GM12878 (cell line): Measurements from ENCODE around the gene LAMA2. TPM values are rescaled to one million over a fixed set of nuclear protein-coding genes. Genes with fewer than 3 reads are reported as not detected.

ENCODE experiments used
- ATAC-seq: fragments of 200-7000 bp; cut with Tn5 transposase; 3 replicates; pipeline ENCODE4 v1.9.1; 2020; ENCODE audit warnings: mild to moderate bottlenecking, moderate library complexity
- BruUV-seq: library from RNA; stranded (reverse); fragments of 400-500 nt; replicated peaks from 2 replicates; lab custom pipeline; 2021; lab: Mats Ljungman, UMichigan
- CTCF ChIA-PET: fragments of 300-600 bp; sonication (Branson Sonifier 250); formaldehyde crosslinking; extraction: SDS; loops from one replicate; lab custom pipeline; 2021; ENCODE audit warnings: inconsistent platforms; lab: Yijun Ruan, JAX
- POLR2A ChIA-PET: fragments of 350-600 bp; formaldehyde crosslinking; extraction: SDS; loops from one replicate; lab custom pipeline; 2021; ENCODE audit warnings: inconsistent platforms; lab: Charles Lee
- RAD21 ChIA-PET: fragments of 300-600 bp; sonication (Branson Sonifier 250); formaldehyde crosslinking; loops from one replicate; lab custom pipeline; 2023; ENCODE audit warnings: antibody characterized with exemption; ENCODE audit not compliant: unreplicated experiment; lab: Charles Lee
- SMC1A ChIA-PET: fragments of 300-600 bp; sonication (Branson Sonifier 250); formaldehyde crosslinking; loops from one replicate; lab custom pipeline; 2023; ENCODE audit not compliant: unreplicated experiment, uncharacterized antibody; lab: Charles Lee
- DNase-seq: peaks from one replicate; pipeline ENCODE4 v3.0.0-alpha.2; 2011; ENCODE audit warnings: low read depth, low spot score
- FAIRE-seq: peaks from 3 replicates; lab custom pipeline; 2011; peaks lifted over from hg19 to GRCh38; lab: Jason Lieb, UNC
- H2AFZ ChIP-seq: 2 replicates; pipeline ENCODE4 v1.6.0; 2011; ENCODE audit warnings: low read depth, low read length, control low read depth; ENCODE audit not compliant: control insufficient read depth
- H3K27ac ChIP-seq: 2 replicates; pipeline ENCODE4 v1.5.1; 2011; ENCODE audit warnings: control low read depth; ENCODE audit not compliant: control insufficient read depth, insufficient read depth
- H3K27me3 ChIP-seq, 2 experiments: replicated peaks in 1 of 2; 2 replicates each; pipeline versions ENCODE4 v1.6.0 to v1.6.1; 2011; ENCODE audit warnings: low read length in 1 of 2; ENCODE audit not compliant: control insufficient read depth in 2 of 2, insufficient read depth in 2 of 2
- H3K36me3 ChIP-seq, 2 experiments: 2 replicates each; pipeline ENCODE4 v1.5.1; 2011; ENCODE audit warnings: low read length in 1 of 2; ENCODE audit not compliant: control insufficient read depth in 2 of 2, insufficient read depth in 2 of 2
- H3K4me1 ChIP-seq: 2 replicates; pipeline ENCODE4 v1.6.1; 2011; ENCODE audit warnings: mild to moderate bottlenecking, low read length, moderate library complexity, mixed read lengths; ENCODE audit not compliant: control insufficient read depth, insufficient read depth
- H3K4me2 ChIP-seq: 2 replicates; pipeline ENCODE4 v1.6.0; 2011; ENCODE audit warnings: control low read depth; ENCODE audit not compliant: control insufficient read depth, insufficient read depth
- H3K4me3 ChIP-seq: fragments of 200-600 bp; sonication (generic); 2 replicates; pipeline ENCODE4 v1.5.1; 2016
- H3K79me2 ChIP-seq: 2 replicates; pipeline ENCODE4 v1.6.0; 2011; ENCODE audit warnings: low read length; ENCODE audit not compliant: control insufficient read depth, insufficient read depth
- H3K9ac ChIP-seq: 2 replicates; pipeline ENCODE4 v1.8.0; 2011; ENCODE audit warnings: low read length, control low read depth, mixed read lengths; ENCODE audit not compliant: control insufficient read depth, insufficient read depth
- H3K9me3 ChIP-seq: replicated peaks from 3 replicates; pipeline ENCODE4 v1.5.1; 2011; ENCODE audit warnings: mild to moderate bottlenecking, low read length; ENCODE audit not compliant: control insufficient read depth, insufficient read depth
- H4K20me1 ChIP-seq: 2 replicates; pipeline ENCODE4 v1.6.0; 2011; ENCODE audit not compliant: control insufficient read depth, insufficient read depth
- CTCF ChIP-seq, 3 experiments: IDR thresholded peaks in 2 of 3; conservative IDR thresholded peaks in 1 of 3; 2 replicates each; pipeline ENCODE4 v1.5.1; 2011; ENCODE audit warnings: low read depth in 3 of 3, low read length in 3 of 3, mild to moderate bottlenecking in 3 of 3, control low read depth in 2 of 3, moderate library complexity in 2 of 3, inconsistent platforms in 1 of 3, mixed read lengths in 1 of 3; ENCODE audit not compliant: control insufficient read depth in 2 of 3, insufficient read depth in 1 of 3; ENCODE audit errors: extremely low read depth in 1 of 3
- RAD21 ChIP-seq: IDR thresholded peaks from 2 replicates; pipeline ENCODE4 v1.6.1; 2011; ENCODE audit warnings: mild to moderate bottlenecking, low read depth, low read length, moderate library complexity; ENCODE audit not compliant: insufficient read depth
- SMAD1 ChIP-seq: fragments of 450-650 bp; IDR thresholded peaks from 2 replicates; pipeline ENCODE4 v1.6.1; 2018; ENCODE audit warnings: mild to moderate bottlenecking, low read depth; ENCODE audit not compliant: partially characterized antibody
- TCF7 ChIP-seq: IDR thresholded peaks from 2 replicates; pipeline ENCODE4 v1.6.1; 2014; ENCODE audit warnings: antibody characterized with exemption, borderline replicate concordance
- YBX1 ChIP-seq: fragments of 450-650 bp; IDR thresholded peaks from 2 replicates; pipeline ENCODE4 v1.6.1; 2016; ENCODE audit warnings: antibody characterized with exemption
- YY1 ChIP-seq: IDR thresholded peaks from 2 replicates; pipeline ENCODE4 v1.6.1; 2011; ENCODE audit warnings: low read depth, mild to moderate bottlenecking, low read length
- WGBS: methylation state at CpG from one replicate; pipeline ENCODE4 v1.1.6; 2016; ENCODE audit warnings: low lambda C conversion rate; ENCODE audit not compliant: insufficient replicate concordance, insufficient coverage; ENCODE audit errors: missing lambda C conversion rate; 5-methylcytosine and 5-hydroxymethylcytosine counted together
- in situ Hi-C: fragments of 300-500 bp; cut with MboI; formaldehyde crosslinking; loops from 9 replicates; pipeline ENCODE4 v1.14.3; 2018; ENCODE audit warnings: mixed read lengths
- intact Hi-C: fragments of 100-400 bp; cut with micrococcal nuclease; formaldehyde crosslinking; loops from one replicate; pipeline ENCODE4 v1.14.2; 2022; ENCODE audit not compliant: unreplicated experiment
- polyA plus RNA-seq, 11 experiments: library from polyadenylated mRNA; depleted of rRNA in 4 of 11; unstranded in 6 of 11; stranded (reverse) in 5 of 11; fragments of >200 nt; fragmentation: Nextera tagmentation in 4 of 11; fragmentation: Illumina TruSeq in 1 of 11; extraction: Ambion mirVana in 4 of 11; extraction: Trizol in 1 of 11; gene quantifications; 1 replicate in 1 of 11; 2 replicates in 10 of 11; pipeline versions ENCODE4 v1.2.1 to v1.2.3, GENCODE V29; 2011 to 2016; ENCODE audit warnings: inconsistent platforms in 2 of 11, missing spikeins in 2 of 11, low read depth in 1 of 11
- total RNA-seq, 4 experiments: library from RNA; depleted of rRNA in 3 of 4; stranded (reverse); fragments of >200 nt in 3 of 4; fragmentation: Illumina TruSeq in 1 of 4; extraction: Trizol in 1 of 4; gene quantifications; 2 replicates each; pipeline versions ENCODE4 v1.2.1 to v1.2.3, GENCODE V29; 2013 to 2021
- TF ChIP-seq, protein P1 (sequence below): fragments of 150-350 bp; IDR thresholded peaks from 2 replicates; pipeline ENCODE4 v1.6.1; 2016; ENCODE audit warnings: low read depth, low read length

Gene LAMA2
- total and polyA plus RNA-seq, 10 of the 15 experiments (the other 5 are each of a cell fraction or from before 2014, with no cell fraction given): 0.04 to 2.0 (median 0.37) TPM; not detected in 1

DNA sequence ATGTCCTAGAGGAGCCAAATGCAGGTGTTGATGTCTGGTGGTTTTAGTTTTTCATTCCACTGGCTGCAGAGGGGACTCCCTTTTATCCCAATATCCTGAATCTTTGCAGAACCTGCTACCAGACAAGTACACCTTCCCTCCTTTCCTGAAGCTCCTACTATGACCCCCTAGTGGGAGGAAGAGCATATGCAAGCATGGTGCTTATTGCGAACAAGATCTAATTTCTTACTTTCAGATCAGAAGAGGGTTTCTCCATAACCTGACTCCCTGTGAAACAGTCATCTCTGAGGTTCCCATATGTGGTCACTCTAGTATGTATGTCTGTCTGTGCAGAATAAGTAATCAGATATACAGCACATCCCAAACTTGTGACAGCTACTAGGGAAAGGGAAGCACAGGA is 549.8 kb downstream of the LAMA2 start:
- ATAC-seq: peak; percentile 34; the same call in 1 of the 3 replicates
- no peak for FAIRE-seq
- Histone ChIP-seq H3K79me2 (no peaks in the 10 kb centered on the region), H3K27ac (no peak overlapping the region), H3K9ac (no peak overlapping the region), H4K20me1 (no peaks in the 10 kb centered on the region), H3K4me2 (no peak overlapping the region), H3K27me3 (peaks cover 0 to 2% of the 10 kb centered on the region in 2 experiments; a peak in 1 of 4 replicates), H3K4me1 (no peaks in the 10 kb centered on the region), H3K36me3 (no peaks in the 10 kb centered on the region), H3K9me3 (no peaks in the 10 kb centered on the region), H2AFZ (no peak overlapping the region), H3K4me3 (no peak overlapping the region)
- TF ChIP-seq TCF7: no peak
- no peak for TF ChIP-seq RAD21
- no peak for TF ChIP-seq YY1
- TF ChIP-seq SMAD1: no peak
- peak in 2 of 3 experiments; percentile 26 to 32; a peak in 2 of 6 replicates for TF ChIP-seq CTCF (IDR thresholded peaks at IDR 0.05 in 2 of 3, conservative IDR thresholded peaks at IDR 0.05 in 1 of 3; ENCODE audit: control insufficient read depth in 2 of 3, extremely low read depth in 1 of 3, insufficient read depth in 1 of 3, low read depth in 3 of 3, low read length in 3 of 3)
- TF ChIP-seq, protein P1, sequence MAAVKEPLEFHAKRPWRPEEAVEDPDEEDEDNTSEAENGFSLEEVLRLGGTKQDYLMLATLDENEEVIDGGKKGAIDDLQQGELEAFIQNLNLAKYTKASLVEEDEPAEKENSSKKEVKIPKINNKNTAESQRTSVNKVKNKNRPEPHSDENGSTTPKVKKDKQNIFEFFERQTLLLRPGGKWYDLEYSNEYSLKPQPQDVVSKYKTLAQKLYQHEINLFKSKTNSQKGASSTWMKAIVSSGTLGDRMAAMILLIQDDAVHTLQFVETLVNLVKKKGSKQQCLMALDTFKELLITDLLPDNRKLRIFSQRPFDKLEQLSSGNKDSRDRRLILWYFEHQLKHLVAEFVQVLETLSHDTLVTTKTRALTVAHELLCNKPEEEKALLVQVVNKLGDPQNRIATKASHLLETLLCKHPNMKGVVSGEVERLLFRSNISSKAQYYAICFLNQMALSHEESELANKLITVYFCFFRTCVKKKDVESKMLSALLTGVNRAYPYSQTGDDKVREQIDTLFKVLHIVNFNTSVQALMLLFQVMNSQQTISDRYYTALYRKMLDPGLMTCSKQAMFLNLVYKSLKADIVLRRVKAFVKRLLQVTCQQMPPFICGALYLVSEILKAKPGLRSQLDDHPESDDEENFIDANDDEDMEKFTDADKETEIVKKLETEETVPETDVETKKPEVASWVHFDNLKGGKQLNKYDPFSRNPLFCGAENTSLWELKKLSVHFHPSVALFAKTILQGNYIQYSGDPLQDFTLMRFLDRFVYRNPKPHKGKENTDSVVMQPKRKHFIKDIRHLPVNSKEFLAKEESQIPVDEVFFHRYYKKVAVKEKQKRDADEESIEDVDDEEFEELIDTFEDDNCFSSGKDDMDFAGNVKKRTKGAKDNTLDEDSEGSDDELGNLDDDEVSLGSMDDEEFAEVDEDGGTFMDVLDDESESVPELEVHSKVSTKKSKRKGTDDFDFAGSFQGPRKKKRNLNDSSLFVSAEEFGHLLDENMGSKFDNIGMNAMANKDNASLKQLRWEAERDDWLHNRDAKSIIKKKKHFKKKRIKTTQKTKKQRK: no peak
- TF ChIP-seq YBX1: no peak
- 38% methylated on average over 1 of the region's 1 CpG for WGBS
- BruUV-seq: no TSS peak
- intact Hi-C loops (no loop called here), in situ Hi-C loops (no loop called here)
- SMC1A ChIA-PET: no interaction called here
- CTCF ChIA-PET: no interaction called here
- no peak for DNase-seq
- POLR2A ChIA-PET: no interaction called here
- RAD21 ChIA-PET: no interaction called here
